Measurements from ENCODE around the gene ABCB9.

Gene ABCB9

GRCh38 chr12:122999196-122999946, 33.1 kb upstream of the ABCB9 start:
- TF ChIP-seq, protein P1, sequence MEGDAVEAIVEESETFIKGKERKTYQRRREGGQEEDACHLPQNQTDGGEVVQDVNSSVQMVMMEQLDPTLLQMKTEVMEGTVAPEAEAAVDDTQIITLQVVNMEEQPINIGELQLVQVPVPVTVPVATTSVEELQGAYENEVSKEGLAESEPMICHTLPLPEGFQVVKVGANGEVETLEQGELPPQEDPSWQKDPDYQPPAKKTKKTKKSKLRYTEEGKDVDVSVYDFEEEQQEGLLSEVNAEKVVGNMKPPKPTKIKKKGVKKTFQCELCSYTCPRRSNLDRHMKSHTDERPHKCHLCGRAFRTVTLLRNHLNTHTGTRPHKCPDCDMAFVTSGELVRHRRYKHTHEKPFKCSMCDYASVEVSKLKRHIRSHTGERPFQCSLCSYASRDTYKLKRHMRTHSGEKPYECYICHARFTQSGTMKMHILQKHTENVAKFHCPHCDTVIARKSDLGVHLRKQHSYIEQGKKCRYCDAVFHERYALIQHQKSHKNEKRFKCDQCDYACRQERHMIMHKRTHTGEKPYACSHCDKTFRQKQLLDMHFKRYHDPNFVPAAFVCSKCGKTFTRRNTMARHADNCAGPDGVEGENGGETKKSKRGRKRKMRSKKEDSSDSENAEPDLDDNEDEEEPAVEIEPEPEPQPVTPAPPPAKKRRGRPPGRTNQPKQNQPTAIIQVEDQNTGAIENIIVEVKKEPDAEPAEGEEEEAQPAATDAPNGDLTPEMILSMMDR (conservative IDR thresholded peaks at IDR 0.05; ENCODE audit: control insufficient read depth, insufficient read depth, low read depth, low read length) = no peak
- no peak overlapping the region for H3K4me3 ChIP-seq (ENCODE audit: control insufficient read depth, low read depth, low read length)
- no peak for DNase-seq (ENCODE audit: low read depth)

GRCh38 chr12:122998316-122998715, 32.1 kb upstream of the ABCB9 start:
- H3K4me3 ChIP-seq (ENCODE audit: control insufficient read depth, low read depth, low read length) = no peak overlapping the region
- DNase-seq (ENCODE audit: low read depth) = no peak
- TF ChIP-seq, protein P1 (conservative IDR thresholded peaks at IDR 0.05; ENCODE audit: control insufficient read depth, insufficient read depth, low read depth, low read length) = no peak

- no peak for DNase-seq (ENCODE audit: low read depth)
- TF ChIP-seq, protein P1 (conservative IDR thresholded peaks at IDR 0.05; ENCODE audit: control insufficient read depth, insufficient read depth, low read depth, low read length) = no peak
- no peak overlapping the region for H3K4me3 ChIP-seq (ENCODE audit: control insufficient read depth, low read depth, low read length)
These were observed 31.3 kb upstream of the ABCB9 start for GRCh38 chr12:122997343-122998250.

DNA sequence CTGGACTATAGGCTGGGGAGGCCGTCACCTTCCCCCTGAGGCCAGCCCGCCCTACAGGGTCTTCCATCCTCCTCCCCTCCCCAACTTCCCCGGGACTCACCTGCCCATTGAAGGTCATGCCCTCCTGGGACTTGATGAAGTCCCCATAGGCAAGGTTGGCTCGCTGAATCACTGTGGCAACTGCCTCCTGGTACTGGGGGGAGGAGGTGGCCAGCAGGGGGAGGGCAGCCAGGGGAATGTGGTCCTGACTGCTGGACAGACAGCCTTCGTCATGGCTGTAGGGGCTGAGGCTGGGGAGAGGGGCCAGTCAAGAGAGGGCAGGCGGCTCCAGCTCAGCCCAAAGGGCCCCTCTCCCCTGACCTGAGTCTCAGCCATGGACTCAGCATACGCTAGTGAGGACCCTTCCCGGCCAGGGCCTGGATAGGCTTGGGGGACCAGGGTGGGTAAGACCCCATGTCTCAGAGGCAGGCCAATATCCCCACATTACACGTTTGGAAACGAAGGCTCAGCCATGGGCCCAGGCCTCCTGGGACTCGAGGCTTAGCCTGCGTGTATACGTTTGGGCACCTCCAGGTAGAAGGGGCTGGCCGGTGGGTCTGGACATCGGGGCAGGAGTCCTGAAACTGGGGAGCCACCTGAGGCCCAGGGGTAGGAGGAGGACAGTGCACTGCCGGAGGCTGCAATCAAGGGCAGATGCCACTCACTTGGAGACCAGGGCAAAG, 30.5 kb upstream of the ABCB9 start:
- TF ChIP-seq, protein P1 (conservative IDR thresholded peaks at IDR 0.05; ENCODE audit: control insufficient read depth, insufficient read depth, low read depth, low read length) = no peak
- no peak for DNase-seq (ENCODE audit: low read depth)
- H3K4me3 ChIP-seq (ENCODE audit: control insufficient read depth, low read depth, low read length) = no peak overlapping the region

DNA sequence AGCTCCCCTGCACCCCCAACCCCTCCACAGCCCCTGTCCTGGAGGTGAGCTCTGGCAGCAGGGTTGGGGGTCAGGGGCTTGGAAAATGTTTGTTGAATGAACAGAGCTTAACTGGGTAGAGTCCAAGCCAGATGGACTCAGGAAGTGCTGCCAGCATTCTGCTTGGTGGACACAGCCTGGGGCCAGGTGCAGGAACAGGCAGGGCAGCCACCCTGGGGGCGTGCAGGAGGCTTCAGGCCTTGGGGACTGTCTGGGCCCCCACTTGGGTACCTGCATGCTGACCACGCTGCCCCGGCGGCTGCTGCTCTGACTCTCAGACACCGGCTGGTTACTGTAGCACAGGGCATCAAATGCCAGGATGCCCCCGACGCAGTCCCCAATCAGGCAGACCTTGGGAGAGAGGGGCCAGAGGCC, 29.9 kb upstream of the ABCB9 start:
- H3K4me3 ChIP-seq (ENCODE audit: control insufficient read depth, low read depth, low read length) = no peak overlapping the region
- TF ChIP-seq, protein P1 (conservative IDR thresholded peaks at IDR 0.05; ENCODE audit: control insufficient read depth, insufficient read depth, low read depth, low read length) = no peak
- no peak for DNase-seq (ENCODE audit: low read depth)

DNA sequence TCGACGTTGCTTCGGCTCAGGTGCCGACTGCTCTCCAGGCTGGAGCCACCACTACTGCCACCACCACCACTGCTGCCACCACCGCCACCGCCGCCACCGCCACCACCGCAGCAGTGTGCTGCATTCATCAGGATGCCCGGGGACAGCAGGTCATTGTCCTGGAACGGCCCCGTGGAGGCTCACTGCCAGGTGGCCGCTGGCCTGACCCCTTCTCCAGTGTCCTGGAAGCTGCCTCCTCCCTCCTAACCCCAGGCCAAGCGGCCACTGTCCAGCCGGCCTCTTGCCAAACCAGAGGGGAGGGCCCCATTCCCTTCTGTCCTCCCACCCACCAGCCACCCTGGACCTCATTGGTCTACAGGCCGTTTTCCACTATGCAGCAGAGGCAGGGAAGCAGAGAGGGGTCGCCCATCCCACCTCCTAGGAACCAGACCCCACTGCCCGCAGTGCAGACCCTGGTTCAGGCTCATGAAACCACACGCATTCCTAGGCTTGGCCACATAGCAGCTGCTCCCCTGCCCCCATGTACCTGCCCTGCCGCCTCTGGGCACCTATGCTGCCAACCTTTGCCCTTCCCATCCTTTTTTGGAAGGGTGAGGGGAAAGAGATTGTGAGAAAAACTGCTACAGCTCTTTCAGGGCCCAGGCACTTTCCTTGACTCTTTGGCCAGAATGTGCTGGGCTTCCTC, 29.4 kb upstream of the ABCB9 start:
- TF ChIP-seq, protein P1 (conservative IDR thresholded peaks at IDR 0.05; ENCODE audit: control insufficient read depth, insufficient read depth, low read depth, low read length) = no peak
- no peak overlapping the region for H3K4me3 ChIP-seq (ENCODE audit: control insufficient read depth, low read depth, low read length)
- peak; percentile 25 for DNase-seq (ENCODE audit: low read depth)

Measured in fibroblast of mammary gland (primary cell).